22Rv1 (cell line): ENCODE results near the gene ENTPD6.

ENCODE experiments used
- ZFX ChIP-seq: fragments of 450-650 bp; IDR thresholded peaks from 2 replicates; pipeline ENCODE4 v1.6.1; 2017; ENCODE audit warnings: antibody characterized with exemption, borderline replicate concordance
- TF ChIP-seq, protein P1 (sequence below): fragments of 450-650 bp; IDR thresholded peaks from 2 replicates; pipeline ENCODE4 v1.5.1; 2017; ENCODE audit warnings: mild to moderate bottlenecking

DNA sequence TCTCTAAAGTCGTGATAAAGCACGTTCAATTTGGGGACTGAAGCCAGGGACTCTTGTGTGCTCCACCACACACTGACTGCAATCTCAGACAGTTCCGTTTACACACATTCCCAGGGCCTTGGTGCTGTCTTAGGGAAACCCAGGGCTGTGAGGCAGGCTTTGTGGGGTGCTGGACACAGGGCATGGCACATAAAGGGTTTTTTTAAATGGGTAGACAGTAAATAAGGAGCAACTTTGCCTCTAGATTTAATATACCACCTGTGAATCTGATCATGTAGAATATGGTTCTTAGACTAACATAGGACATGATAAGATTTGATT is 2.3 kb downstream of the ENTPD6 start:
- TF ChIP-seq, protein P1, sequence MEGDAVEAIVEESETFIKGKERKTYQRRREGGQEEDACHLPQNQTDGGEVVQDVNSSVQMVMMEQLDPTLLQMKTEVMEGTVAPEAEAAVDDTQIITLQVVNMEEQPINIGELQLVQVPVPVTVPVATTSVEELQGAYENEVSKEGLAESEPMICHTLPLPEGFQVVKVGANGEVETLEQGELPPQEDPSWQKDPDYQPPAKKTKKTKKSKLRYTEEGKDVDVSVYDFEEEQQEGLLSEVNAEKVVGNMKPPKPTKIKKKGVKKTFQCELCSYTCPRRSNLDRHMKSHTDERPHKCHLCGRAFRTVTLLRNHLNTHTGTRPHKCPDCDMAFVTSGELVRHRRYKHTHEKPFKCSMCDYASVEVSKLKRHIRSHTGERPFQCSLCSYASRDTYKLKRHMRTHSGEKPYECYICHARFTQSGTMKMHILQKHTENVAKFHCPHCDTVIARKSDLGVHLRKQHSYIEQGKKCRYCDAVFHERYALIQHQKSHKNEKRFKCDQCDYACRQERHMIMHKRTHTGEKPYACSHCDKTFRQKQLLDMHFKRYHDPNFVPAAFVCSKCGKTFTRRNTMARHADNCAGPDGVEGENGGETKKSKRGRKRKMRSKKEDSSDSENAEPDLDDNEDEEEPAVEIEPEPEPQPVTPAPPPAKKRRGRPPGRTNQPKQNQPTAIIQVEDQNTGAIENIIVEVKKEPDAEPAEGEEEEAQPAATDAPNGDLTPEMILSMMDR = no peak
- no peak for TF ChIP-seq ZFX
